Left ventricle myocardium inferior (tissue), 1 donor: ENCODE results near the gene CDK7. TPM values are rescaled to one million over a fixed set of nuclear protein-coding genes. Genes with fewer than 3 reads are reported as not detected.

Experiments used
- DNase-seq: peaks from one replicate; pipeline ENCODE4 v3.0.0-alpha.2; 2020
- H3K27ac ChIP-seq: fragments of 200-600 bp; replicated peaks from 2 replicates; pipeline ENCODE4 v1.8.0; 2021
- H3K27me3 ChIP-seq: fragments of 200-600 bp; 2 replicates; pipeline ENCODE4 v1.8.0; 2021; ENCODE audit warnings: low read depth
- H3K36me3 ChIP-seq: fragments of 200-600 bp; 2 replicates; pipeline ENCODE4 v1.8.0; 2021
- H3K4me1 ChIP-seq: fragments of 200-600 bp; 2 replicates; pipeline ENCODE4 v1.8.0; 2021
- H3K4me3 ChIP-seq: fragments of 200-600 bp; 2 replicates; pipeline ENCODE4 v1.8.0; 2021; ENCODE audit warnings: mild to moderate bottlenecking, moderate library complexity
- H3K9me3 ChIP-seq: fragments of 200-600 bp; replicated peaks from 2 replicates; pipeline ENCODE4 v1.8.0; 2021
- CTCF ChIP-seq: fragments of 200-600 bp; IDR thresholded peaks from 2 replicates; pipeline ENCODE4 v1.8.0; 2021; ENCODE audit warnings: antibody characterized with exemption, mild to moderate bottlenecking, borderline replicate concordance
- intact Hi-C: fragments of 100-400 bp; cut with micrococcal nuclease; formaldehyde crosslinking; loops from one replicate; pipeline ENCODE4 v1.11.0; 2022
- total RNA-seq: library from RNA; stranded (reverse); fragmentation: NEBNext Ultra II Directional; extraction: Animal tissue kit (Norgen Biotek cat#: 25700); gene quantifications from one replicate; pipeline ENCODE4 v1.2.1, GENCODE V29; 2021
- donor health status: DM: no; HTN: yes; CAD: no; lungs with severe emphysema.

The CDK7 gene
- total RNA-seq, 1 donor from 2014 or later: 10.5 TPM

GRCh38 chr5:69281114-69281513 is 46.4 kb downstream of the CDK7 start:
- no peak for DNase-seq
- Histone ChIP-seq H3K4me3 (no peak overlapping the region), H3K36me3 (peaks cover 48% of the 10 kb centered on the region), H3K27me3 (no peaks in the 10 kb centered on the region), H3K27ac (no peak overlapping the region), H3K9me3 (no peaks in the 10 kb centered on the region), H3K4me1 (peaks cover 10% of the 10 kb centered on the region)
- intact Hi-C loops: no loop called here
- TF ChIP-seq CTCF: no peak

- no peaks in the 10 kb centered on the region for H3K9me3 ChIP-seq
- intact Hi-C loops: no loop called here
- no peak for DNase-seq
- H3K4me1 ChIP-seq: peaks cover 10% of the 10 kb centered on the region
- TF ChIP-seq CTCF: no peak
- no peak overlapping the region for H3K4me3 ChIP-seq
- H3K27ac ChIP-seq: no peak overlapping the region
- H3K36me3 ChIP-seq: peaks cover 18% of the 10 kb centered on the region
- H3K27me3 ChIP-seq: no peaks in the 10 kb centered on the region
Measured at GRCh38 chr5:69284203-69284602, 49.5 kb downstream of the CDK7 start.

- intact Hi-C loops: no loop called here
- Histone ChIP-seq H3K9me3 (no peaks in the 10 kb centered on the region), H3K27ac (no peak overlapping the region), H3K36me3 (peaks cover 8% of the 10 kb centered on the region), H3K4me3 (no peak overlapping the region), H3K4me1 (no peaks in the 10 kb centered on the region), H3K27me3 (no peaks in the 10 kb centered on the region)
- no peak for TF ChIP-seq CTCF
- no peak for DNase-seq
Measured at GRCh38 chr5:69285448-69286116, 50.9 kb downstream of the CDK7 start.

GRCh38 chr5:69288069-69288468 is 53.4 kb downstream of the CDK7 start:
- no peak overlapping the region for H3K4me3 ChIP-seq
- no peak for DNase-seq
- no peaks in the 10 kb centered on the region for H3K4me1 ChIP-seq
- H3K9me3 ChIP-seq: no peaks in the 10 kb centered on the region
- no peaks in the 10 kb centered on the region for H3K27me3 ChIP-seq
- peaks cover 13% of the 10 kb centered on the region for H3K36me3 ChIP-seq
- intact Hi-C loops: no loop called here
- no peak for TF ChIP-seq CTCF
- H3K27ac ChIP-seq: no peak overlapping the region

- intact Hi-C loops: no loop called here
- peaks cover 14% of the 10 kb centered on the region for H3K36me3 ChIP-seq
Measured at GRCh38 chr5:69288688-69289087, 54.0 kb downstream of the CDK7 start.

More at GRCh38 chr5:69288688-69289087, 54.0 kb downstream of the CDK7 start:
- no peaks in the 10 kb centered on the region for H3K27me3 ChIP-seq
- H3K4me1 ChIP-seq: no peaks in the 10 kb centered on the region
- no peak overlapping the region for H3K27ac ChIP-seq
- TF ChIP-seq CTCF: no peak
- no peak overlapping the region for H3K4me3 ChIP-seq
- H3K9me3 ChIP-seq: no peaks in the 10 kb centered on the region
- DNase-seq: no peak
